ENCODE data around the gene ECM1.

The ECM1 gene

DNA sequence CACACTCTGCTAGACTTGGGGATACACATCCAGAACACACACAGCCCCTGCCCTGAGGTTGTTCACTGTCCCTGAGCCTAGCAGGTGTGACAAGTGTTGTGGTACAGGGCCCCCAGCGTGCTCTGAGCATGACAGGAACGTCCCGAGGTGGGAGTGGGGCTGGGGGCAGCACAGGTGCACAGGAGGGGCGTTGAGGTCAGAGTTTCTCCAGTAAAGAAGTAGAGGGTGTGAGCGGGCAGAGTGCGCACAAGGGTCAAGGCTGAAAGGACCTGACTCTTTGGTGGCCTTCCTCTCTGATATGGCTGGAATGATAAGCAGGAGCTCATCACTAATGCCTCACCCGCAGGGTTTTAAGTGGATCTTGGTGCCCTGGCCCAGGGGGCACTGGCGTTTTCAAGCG lies 6.4 kb downstream of the ECM1 start:
- Histone ChIP-seq H2AFZ (ENCODE audit: low read length) (no peak overlapping the region), H3K36me3 (replicated peaks; ENCODE audit: insufficient read depth, low read length) (no peaks in the 10 kb centered on the region), H3K9me3 (replicated peaks; ENCODE audit: insufficient read depth, low read length) (no peaks in the 10 kb centered on the region), H3K79me2 (ENCODE audit: low read length) (no peaks in the 10 kb centered on the region), H3K4me3 (ENCODE audit: low read length) (no peak overlapping the region), H3F3A (ENCODE audit: insufficient read depth, low read length) (no peaks in the 10 kb centered on the region), H3K27ac (ENCODE audit: low read length) (no peak overlapping the region), H4K20me1 (ENCODE audit: insufficient read depth, low read length) (no peaks in the 10 kb centered on the region), H3K9ac (ENCODE audit: low read length) (no peak overlapping the region), H3K27me3 (replicated peaks; ENCODE audit: insufficient read depth, low read length) (no peaks in the 10 kb centered on the region), H3K4me1 (ENCODE audit: low read length) (0 out of 2 replicates have a peak, but pooled peaks cover 6% of the 10 kb centered on the region), H3K9me2 (replicated peaks; ENCODE audit: insufficient read depth, low read length) (no peaks in the 10 kb centered on the region), H3K4me2 (ENCODE audit: low read depth, low read length) (peak overlapping the region; percentile 96; the same call in 1 of the 2 replicates)
- no peak for DNase-seq
- TF ChIP-seq, protein P1, sequence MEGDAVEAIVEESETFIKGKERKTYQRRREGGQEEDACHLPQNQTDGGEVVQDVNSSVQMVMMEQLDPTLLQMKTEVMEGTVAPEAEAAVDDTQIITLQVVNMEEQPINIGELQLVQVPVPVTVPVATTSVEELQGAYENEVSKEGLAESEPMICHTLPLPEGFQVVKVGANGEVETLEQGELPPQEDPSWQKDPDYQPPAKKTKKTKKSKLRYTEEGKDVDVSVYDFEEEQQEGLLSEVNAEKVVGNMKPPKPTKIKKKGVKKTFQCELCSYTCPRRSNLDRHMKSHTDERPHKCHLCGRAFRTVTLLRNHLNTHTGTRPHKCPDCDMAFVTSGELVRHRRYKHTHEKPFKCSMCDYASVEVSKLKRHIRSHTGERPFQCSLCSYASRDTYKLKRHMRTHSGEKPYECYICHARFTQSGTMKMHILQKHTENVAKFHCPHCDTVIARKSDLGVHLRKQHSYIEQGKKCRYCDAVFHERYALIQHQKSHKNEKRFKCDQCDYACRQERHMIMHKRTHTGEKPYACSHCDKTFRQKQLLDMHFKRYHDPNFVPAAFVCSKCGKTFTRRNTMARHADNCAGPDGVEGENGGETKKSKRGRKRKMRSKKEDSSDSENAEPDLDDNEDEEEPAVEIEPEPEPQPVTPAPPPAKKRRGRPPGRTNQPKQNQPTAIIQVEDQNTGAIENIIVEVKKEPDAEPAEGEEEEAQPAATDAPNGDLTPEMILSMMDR (IDR thresholded peaks at IDR 0.05; ENCODE audit: low read length), result no peak
- TF ChIP-seq EZH2 (optimal IDR thresholded peaks at IDR 0.05; ENCODE audit: low read depth, low read length) (no peak), EZH2phosphoT487 (IDR thresholded peaks at IDR 0.05; ENCODE audit: low read length) (no peak)

DNA sequence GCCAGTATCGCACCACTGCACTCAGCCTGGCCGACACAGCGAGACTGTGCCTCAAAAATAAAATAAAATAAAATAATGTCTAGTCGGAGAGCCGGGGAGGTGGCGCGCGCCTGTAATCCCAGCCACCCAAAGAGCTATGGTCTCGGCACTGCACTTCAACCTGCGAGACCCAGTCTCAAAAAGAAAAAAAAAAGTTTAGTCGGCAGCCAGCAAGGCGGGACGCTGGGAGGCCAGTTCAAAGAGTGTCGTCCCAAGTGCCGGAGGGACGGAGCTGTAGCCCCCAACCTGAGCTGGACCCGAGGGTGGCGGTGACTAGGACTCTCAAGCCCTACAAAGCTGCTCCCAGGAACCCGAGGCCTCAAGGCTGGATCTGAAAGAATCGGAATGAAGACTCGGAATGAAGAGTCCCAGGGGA lies 7.0 kb downstream of the ECM1 start:
- Histone ChIP-seq H3F3A (ENCODE audit: insufficient read depth, low read length) (no peaks in the 10 kb centered on the region), H4K20me1 (ENCODE audit: insufficient read depth, low read length) (no peaks in the 10 kb centered on the region), H3K27me3 (replicated peaks; ENCODE audit: insufficient read depth, low read length) (no peaks in the 10 kb centered on the region), H3K9me3 (replicated peaks; ENCODE audit: insufficient read depth, low read length) (no peaks in the 10 kb centered on the region), H3K4me1 (ENCODE audit: low read length) (0 out of 2 replicates have a peak, but pooled peaks cover 6% of the 10 kb centered on the region), H3K4me2 (ENCODE audit: low read depth, low read length) (peak overlapping the region; percentile 96), H3K27ac (ENCODE audit: low read length) (peak overlapping the region; percentile 18; the same call in 1 of the 2 replicates), H3K9me2 (replicated peaks; ENCODE audit: insufficient read depth, low read length) (no peaks in the 10 kb centered on the region), H3K36me3 (replicated peaks; ENCODE audit: insufficient read depth, low read length) (no peaks in the 10 kb centered on the region), H3K79me2 (ENCODE audit: low read length) (no peaks in the 10 kb centered on the region), H3K4me3 (ENCODE audit: low read length) (peak overlapping the region; percentile 87), H3K9ac (ENCODE audit: low read length) (peak overlapping the region; percentile 67), H2AFZ (ENCODE audit: low read length) (peak overlapping the region; percentile 100)
- DNase-seq, result no peak
- TF ChIP-seq EZH2 (optimal IDR thresholded peaks at IDR 0.05; ENCODE audit: low read depth, low read length), result no peak
- TF ChIP-seq EZH2phosphoT487 (IDR thresholded peaks at IDR 0.05; ENCODE audit: low read length), result no peak
- TF ChIP-seq, protein P1 (IDR thresholded peaks at IDR 0.05; ENCODE audit: low read length), result no peak

DNA sequence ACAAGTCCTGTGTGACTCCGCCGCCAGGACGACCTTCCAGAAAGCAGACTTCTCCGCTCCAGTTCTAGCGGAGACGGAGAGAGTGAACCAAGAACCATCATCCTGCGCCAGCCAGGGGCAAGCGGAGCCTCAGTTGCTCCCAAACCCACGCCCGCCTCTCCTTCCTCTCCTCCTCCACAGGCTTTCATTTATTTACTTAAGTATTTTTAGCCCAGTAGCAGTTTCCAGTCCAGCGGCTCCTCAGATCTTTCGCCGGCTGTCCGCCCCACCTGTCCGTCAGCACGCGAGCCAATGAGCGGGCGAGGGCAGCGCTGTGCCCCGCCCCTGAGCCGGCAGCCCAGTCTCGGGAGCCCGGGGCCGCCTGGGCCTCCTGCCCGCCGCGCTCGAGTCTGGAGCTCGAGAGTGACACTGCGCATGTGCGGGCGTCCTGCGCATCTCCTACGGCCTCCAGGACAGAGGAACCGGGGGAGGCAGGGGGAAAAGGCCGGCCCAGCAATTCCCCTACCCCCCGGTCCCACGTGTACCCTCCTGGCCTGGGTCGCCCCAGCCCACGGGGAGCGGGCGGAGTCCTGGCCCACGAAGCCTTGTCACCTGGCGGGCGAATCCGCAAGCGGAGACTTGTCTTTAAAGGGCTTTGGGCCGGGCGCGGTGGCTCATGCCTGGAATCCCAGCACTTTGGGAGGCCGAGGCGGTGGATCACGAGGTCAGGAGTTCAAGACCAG lies 7.6 kb downstream of the ECM1 start, which contains the start of gene FALEC:
Gene FALEC, plus strand, starts transcription at position 425 of the 722 bp plus-strand sequence.
- Histone ChIP-seq H4K20me1 (ENCODE audit: insufficient read depth, low read length) (no peaks in the 10 kb centered on the region), H3K4me1 (ENCODE audit: low read length) (0 out of 2 replicates have a peak, but pooled peaks cover 6% of the 10 kb centered on the region), H3K4me2 (ENCODE audit: low read depth, low read length) (peak within 1 kb of the TSS; percentile 96), H3K4me3 (ENCODE audit: low read length) (peak within 1 kb of the TSS; percentile 87), H3K27me3 (replicated peaks; ENCODE audit: insufficient read depth, low read length) (no peaks in the 10 kb centered on the region), H3K36me3 (replicated peaks; ENCODE audit: insufficient read depth, low read length) (no peaks in the 10 kb centered on the region), H3K79me2 (ENCODE audit: low read length) (no peaks in the 10 kb centered on the region), H2AFZ (ENCODE audit: low read length) (peak within 1 kb of the TSS; percentile 100), H3K27ac (ENCODE audit: low read length) (peak within 1 kb of the TSS; percentile 18; the same call in 1 of the 2 replicates), H3K9me3 (replicated peaks; ENCODE audit: insufficient read depth, low read length) (no peaks in the 10 kb centered on the region), H3K9ac (ENCODE audit: low read length) (peak within 1 kb of the TSS; percentile 67), H3F3A (ENCODE audit: insufficient read depth, low read length) (no peaks in the 10 kb centered on the region), H3K9me2 (replicated peaks; ENCODE audit: insufficient read depth, low read length) (no peaks in the 10 kb centered on the region)
- peak; percentile 99 for DNase-seq
- TF ChIP-seq EZH2 (optimal IDR thresholded peaks at IDR 0.05; ENCODE audit: low read depth, low read length) (no peak), EZH2phosphoT487 (IDR thresholded peaks at IDR 0.05; ENCODE audit: low read length) (no peak)
- TF ChIP-seq, protein P1 (IDR thresholded peaks at IDR 0.05; ENCODE audit: low read length), result no peak

All from MM.1S (cell line).